HuH-7.5 (cell line): ENCODE data around the gene FBLN7.

Experiments used
- DNase-seq: peaks from one replicate; pipeline ENCODE4 v3.0.0; 2011; ENCODE audit warnings: low spot score

Gene FBLN7

GRCh38 chr2:112157472-112157871 lies 19.3 kb downstream of the FBLN7 start:
- no peak for DNase-seq

DNA sequence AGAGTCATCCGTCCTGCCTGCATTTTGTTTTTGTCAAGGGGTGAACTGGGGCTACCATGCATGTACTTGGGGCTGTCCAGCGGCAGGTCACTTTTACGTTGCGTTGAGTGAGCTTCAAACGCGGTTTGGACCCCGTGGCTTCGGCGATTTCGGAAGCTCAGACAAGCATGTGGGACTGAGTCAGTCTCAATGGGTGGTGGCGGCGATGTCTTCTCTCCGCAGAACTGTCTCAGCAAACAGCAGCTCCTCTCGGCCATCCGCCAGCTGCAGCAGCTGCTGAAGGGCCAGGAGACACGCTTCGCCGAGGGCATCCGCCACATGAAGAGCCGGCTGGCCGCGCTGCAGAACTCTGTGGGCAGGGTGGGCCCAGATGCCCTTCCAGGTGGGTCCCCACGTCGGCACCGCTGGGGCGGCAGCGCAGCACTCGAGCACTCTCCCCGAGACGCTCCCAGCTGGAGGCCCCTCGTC lies 21.3 kb downstream of the FBLN7 start:
- no peak for DNase-seq

GRCh38 chr2:112160283-112161250 lies 22.4 kb downstream of the FBLN7 start:
- no peak for DNase-seq

DNA sequence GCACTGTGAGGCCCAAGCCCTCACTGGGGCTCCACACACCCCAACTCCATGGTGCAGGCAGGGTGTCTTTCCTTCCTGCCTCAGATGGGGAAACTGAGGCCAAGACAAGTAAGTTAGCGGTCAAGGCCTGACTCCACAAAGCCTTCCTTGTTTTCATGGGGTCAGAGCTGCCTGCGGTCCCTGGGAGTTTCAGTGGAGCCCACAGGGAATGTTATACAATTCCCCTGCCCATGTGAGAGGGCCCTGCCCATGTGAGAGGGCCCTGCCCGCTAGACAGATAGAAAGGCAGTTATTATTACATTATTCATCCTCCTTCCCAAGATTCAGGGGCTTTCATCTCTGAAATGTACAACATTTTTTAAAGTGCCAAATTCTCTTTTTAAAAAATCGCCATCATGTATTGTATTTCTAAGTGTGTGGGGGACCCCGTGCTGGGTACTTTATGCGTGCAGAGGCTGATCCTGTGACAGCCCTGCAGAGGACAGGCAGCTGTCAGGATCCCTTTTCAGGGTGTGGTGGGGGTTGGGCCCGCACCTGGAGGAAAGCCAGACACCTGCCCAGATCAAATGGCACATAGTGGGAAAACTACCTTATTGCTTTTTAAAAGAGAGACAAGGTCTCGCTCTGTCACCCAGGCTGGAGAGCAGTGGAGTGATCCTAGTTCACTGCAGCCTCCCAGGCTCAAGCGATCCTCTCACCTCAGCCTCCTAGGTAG lies 23.4 kb downstream of the FBLN7 start:
- no peak for DNase-seq

DNA sequence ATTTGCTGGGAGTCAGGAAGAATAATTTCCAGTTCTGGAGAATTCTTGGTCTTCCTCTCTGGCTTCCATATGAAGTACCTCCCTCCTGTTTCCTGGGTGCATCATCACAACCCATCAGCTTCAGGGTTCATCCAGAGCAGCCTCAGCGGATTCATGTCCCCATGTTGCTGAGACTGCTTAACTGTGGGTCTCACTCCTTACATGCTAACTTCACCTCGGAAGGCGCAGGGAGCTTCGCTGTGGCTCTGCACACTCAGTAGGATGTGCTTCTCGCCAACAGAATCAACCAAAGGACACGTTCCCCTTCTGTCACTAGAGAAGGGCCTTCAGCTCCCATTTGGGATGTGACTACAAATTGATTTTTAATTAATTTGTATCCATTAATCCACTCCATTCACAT lies 24.2 kb downstream of the FBLN7 start:
- no peak for DNase-seq

GRCh38 chr2:112162956-112163355 lies 24.8 kb downstream of the FBLN7 start:
- no peak for DNase-seq

DNA sequence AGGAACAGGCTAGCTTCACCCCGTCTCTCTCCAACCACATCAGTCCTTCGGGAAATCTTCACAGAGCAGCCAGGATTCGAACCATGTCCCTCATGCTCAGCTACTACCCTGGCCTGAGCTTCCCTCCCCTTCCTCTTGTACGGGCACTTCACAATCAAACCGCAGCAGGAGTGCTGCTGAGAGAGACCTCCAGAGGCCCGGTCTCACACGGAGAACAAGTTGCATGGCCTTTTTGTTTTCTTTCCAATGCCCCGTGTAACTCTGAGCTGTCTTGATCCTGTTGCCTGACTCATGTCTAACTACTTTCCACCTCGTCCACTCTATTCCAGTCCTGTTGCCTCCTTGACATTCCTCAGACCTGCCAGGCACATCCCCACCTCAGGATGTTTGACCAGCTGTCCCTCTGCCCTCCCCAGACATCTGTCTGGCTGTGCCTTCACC lies 25.4 kb downstream of the FBLN7 start:
- DNase-seq: no peak

- DNase-seq: no peak
These were observed 26.7 kb downstream of the FBLN7 start for GRCh38 chr2:112164876-112165275.

DNA sequence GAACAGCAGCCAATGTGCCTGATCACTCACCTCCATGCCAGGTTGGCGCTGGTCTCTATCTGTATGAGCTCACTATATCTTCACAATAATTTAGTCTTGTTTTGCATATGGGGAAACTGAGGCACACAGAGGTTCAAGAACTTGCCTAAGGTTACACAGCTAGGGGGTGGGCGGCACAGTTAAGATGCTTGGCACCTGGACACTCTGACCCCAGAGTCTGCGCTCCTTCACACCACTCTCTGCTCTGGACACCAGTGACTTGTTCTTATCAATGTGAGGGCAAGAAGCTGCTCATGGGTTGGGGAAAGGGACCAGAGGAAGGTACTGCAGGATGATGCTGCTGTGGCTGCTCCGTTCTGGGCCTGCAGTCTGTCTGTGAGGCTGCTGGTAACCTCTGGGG lies 27.1 kb downstream of the FBLN7 start:
- no peak for DNase-seq

DNA sequence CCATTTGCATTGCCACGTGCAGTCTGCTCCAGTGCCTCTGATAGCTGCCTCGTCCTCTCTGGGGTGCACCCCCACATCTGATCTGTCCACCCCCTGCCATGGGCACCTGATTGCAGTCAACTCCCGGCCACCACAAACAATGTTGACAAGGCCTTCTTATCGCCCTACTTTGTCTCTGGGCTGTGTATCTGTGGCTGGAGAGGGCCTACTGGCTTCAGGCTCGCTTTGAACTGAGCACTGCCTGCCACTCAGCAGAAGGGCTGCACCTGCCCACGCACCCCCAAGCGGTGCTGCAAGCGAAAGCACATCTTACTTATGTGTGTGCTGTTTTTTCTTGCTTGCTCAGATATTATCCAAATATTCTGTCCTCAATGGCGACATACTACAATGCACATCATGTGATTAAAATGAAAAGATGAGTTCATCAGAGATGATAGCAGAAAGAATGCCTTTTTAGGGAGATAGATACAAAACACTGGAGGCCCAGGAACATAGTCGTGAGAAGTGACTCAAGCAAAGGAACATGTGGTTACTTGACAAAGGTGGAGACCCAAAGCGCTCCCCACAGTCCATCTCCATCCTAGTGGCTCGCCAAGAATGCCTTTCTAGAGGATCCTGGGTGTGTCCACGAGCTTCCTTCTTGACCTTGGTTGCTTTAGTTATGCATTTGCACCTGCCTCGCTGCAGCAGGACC lies 28.8 kb downstream of the FBLN7 start:
- no peak for DNase-seq

- DNase-seq: no peak
These were observed 30.4 kb downstream of the FBLN7 start for GRCh38 chr2:112168422-112169124.

GRCh38 chr2:112170495-112170894 lies 32.3 kb downstream of the FBLN7 start:
- DNase-seq: no peak

- DNase-seq: no peak
These were observed 35.6 kb downstream of the FBLN7 start for GRCh38 chr2:112173646-112174319.

DNA sequence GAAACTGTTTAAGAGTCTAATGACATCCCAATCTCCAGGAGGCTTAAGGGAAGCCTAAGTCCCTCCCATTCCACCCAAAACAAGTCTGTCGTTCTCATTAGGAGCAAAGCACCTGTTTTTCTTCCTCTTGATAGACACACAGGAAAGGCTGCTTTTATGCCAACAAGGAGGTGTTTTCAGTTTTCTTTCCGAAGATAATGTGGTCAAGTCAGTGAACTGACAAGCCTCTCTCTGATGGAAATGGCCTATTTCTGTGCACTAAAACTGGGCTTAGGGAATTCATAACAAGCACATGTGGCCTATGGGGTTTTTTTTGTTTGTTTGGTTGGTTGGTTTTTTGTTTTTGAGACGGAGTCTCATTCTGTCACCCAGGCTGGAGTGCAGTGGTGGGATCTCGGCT lies 36.2 kb downstream of the FBLN7 start:
- no peak for DNase-seq

- DNase-seq: no peak
These were observed 37.1 kb downstream of the FBLN7 start for GRCh38 chr2:112175333-112175732.

GRCh38 chr2:112175958-112176573 lies 37.9 kb downstream of the FBLN7 start:
- no peak for DNase-seq

- no peak for DNase-seq
These were observed 43.5 kb downstream of the FBLN7 start for GRCh38 chr2:112181571-112182290.

DNA sequence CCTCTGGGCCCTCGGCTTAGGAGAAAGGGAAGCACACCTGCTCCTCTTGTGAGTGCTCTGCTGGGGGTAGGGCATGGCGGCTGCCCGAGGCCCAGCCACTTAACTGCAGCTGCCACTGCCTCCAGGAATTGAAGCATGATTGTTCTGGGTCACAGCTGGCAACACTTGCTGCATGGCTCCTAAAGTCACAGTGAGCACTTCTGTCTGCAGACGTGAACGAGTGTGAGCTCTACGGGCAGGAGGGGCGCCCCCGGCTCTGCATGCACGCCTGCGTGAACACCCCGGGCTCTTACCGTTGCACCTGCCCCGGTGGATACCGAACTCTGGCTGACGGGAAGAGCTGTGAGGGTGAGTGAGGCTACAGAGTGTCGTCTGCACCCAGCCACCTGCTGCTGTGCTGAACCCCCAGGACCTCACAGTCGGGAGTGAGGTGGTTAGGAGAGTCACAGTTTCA lies 44.4 kb downstream of the FBLN7 start:
- DNase-seq: no peak

GRCh38 chr2:112183327-112184025 lies 45.3 kb downstream of the FBLN7 start:
- no peak for DNase-seq
